ENCODE results near the gene AOX1. TPM values are rescaled to one million over a fixed set of nuclear protein-coding genes. Genes with fewer than 3 reads are reported as not detected.
"Not testable (repeated sequence)": the region's sequence is repeated elsewhere in the genome, so short reads cannot be mapped to it uniquely, and the experiment has no call there.

AOX1 gene
- total RNA-seq, 4 donors from 2014 or later, result 13.8 to 52.6 (median 33.8) TPM

GRCh38 chr2:200624658-200625057 is 38.8 kb downstream of the AOX1 start:
- H3K27ac ChIP-seq, result no peak overlapping the region
- no peaks in the 10 kb centered on the region for H3K36me3 ChIP-seq
- no peaks in the 10 kb centered on the region for H3K27me3 ChIP-seq
- DNase-seq, result no peak
- intact Hi-C loops (cut with DNase I; ENCODE audit: low total_unique reads), result no loop called here
- no peak overlapping the region for H3K4me3 ChIP-seq
- TF ChIP-seq POLR2A (IDR thresholded peaks at IDR 0.05), result no peak
- TF ChIP-seq, protein P1, sequence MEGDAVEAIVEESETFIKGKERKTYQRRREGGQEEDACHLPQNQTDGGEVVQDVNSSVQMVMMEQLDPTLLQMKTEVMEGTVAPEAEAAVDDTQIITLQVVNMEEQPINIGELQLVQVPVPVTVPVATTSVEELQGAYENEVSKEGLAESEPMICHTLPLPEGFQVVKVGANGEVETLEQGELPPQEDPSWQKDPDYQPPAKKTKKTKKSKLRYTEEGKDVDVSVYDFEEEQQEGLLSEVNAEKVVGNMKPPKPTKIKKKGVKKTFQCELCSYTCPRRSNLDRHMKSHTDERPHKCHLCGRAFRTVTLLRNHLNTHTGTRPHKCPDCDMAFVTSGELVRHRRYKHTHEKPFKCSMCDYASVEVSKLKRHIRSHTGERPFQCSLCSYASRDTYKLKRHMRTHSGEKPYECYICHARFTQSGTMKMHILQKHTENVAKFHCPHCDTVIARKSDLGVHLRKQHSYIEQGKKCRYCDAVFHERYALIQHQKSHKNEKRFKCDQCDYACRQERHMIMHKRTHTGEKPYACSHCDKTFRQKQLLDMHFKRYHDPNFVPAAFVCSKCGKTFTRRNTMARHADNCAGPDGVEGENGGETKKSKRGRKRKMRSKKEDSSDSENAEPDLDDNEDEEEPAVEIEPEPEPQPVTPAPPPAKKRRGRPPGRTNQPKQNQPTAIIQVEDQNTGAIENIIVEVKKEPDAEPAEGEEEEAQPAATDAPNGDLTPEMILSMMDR (IDR thresholded peaks at IDR 0.05), result no peak
- no peaks in the 10 kb centered on the region for H3K4me1 ChIP-seq
- no peaks in the 10 kb centered on the region for H3K9me3 ChIP-seq

DNA sequence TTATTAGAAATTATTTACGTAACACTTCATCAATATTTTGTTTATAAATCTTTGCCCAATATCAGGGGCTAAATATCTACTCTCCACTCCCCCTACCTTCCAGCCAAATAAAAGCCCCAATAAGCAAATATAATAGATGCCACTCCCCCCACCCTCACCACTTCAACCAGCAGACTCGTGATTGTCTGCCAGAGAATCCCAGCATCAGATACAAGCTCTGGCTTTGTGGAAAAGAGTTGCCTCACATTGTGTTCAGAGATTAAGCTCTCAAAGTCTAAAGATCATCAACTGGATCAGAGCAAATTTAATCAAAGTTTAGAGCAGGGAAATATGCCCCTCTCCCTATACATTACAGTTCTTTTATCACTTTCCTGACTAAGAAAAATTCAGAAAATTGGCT is 39.5 kb downstream of the AOX1 start:
- intact Hi-C loops (cut with DNase I; ENCODE audit: low total_unique reads), result no loop called here
- Histone ChIP-seq H3K4me3 (no peak overlapping the region), H3K36me3 (no peaks in the 10 kb centered on the region), H3K4me1 (no peaks in the 10 kb centered on the region), H3K27ac (no peak overlapping the region), H3K9me3 (no peaks in the 10 kb centered on the region), H3K27me3 (no peaks in the 10 kb centered on the region)
- TF ChIP-seq, protein P1 (IDR thresholded peaks at IDR 0.05), result no peak
- no peak for TF ChIP-seq POLR2A (IDR thresholded peaks at IDR 0.05)
- no peak for DNase-seq

DNA sequence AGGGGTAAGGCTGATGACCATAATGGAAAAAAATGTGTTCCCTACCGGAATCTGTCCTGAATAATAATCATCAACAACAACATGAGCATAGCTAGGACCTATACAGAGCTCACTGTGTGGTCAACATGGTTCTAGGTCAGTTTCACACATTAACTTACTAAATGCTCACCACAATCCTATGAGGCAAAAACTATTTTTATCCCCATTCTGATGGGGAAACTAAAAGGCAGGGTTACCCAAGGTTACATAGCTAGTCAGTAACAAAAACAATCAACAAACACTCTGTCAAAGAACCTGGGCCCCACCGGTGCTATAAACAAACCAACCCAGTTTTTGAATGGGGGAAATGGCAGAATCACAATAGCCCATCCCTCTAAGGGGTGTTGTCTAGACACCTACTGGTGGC is 40.1 kb downstream of the AOX1 start:
- no peak for DNase-seq
- Histone ChIP-seq H3K9me3 (no peaks in the 10 kb centered on the region), H3K36me3 (no peaks in the 10 kb centered on the region), H3K27ac (no peak overlapping the region), H3K4me1 (no peaks in the 10 kb centered on the region), H3K27me3 (no peaks in the 10 kb centered on the region), H3K4me3 (no peak overlapping the region)
- TF ChIP-seq, protein P1 (IDR thresholded peaks at IDR 0.05), result no peak
- TF ChIP-seq POLR2A (IDR thresholded peaks at IDR 0.05), result no peak
- intact Hi-C loops (cut with DNase I; ENCODE audit: low total_unique reads), result no loop called here

- H3K4me1 ChIP-seq, result no peaks in the 10 kb centered on the region
- no peaks in the 10 kb centered on the region for H3K36me3 ChIP-seq
- H3K27me3 ChIP-seq, result no peaks in the 10 kb centered on the region
- no peak overlapping the region for H3K4me3 ChIP-seq
- H3K9me3 ChIP-seq, result no peaks in the 10 kb centered on the region
- H3K27ac ChIP-seq, result no peak overlapping the region
- no peak for TF ChIP-seq POLR2A (IDR thresholded peaks at IDR 0.05)
- TF ChIP-seq, protein P1 (IDR thresholded peaks at IDR 0.05), result no peak
- DNase-seq, result no peak
- intact Hi-C loops (cut with DNase I; ENCODE audit: low total_unique reads), result no loop called here
Measured at GRCh38 chr2:200627110-200627770, 41.4 kb downstream of the AOX1 start.

DNA sequence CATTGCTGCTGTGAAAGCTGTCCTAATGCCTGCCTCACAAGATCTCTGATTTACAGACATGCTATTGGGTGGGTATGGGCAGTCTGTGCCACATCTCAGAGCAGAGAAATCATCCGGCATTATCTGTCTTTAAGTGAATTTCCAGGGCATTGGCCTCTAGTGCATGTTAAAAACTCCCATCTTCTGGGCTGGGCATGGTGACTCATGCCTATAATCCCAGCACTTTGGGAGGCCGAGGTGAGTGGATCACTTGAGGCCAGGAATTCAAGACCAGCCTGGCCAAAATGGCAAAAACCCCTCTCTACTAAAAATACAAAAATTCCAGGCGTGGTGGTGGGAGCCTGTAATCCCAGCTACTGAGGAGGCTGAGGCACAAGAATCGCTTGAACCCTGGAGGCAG is 42.6 kb downstream of the AOX1 start:
- not testable (repeated sequence) for H3K4me1 ChIP-seq

GRCh38 chr2:200631287-200631686 is 45.5 kb downstream of the AOX1 start:
- Histone ChIP-seq H3K9me3 (peaks cover 0 to 4% of the 10 kb centered on the region in 2 donors), H3K36me3 (no peaks in the 10 kb centered on the region), H3K4me1 (no peaks in the 10 kb centered on the region), H3K4me3 (no peak overlapping the region), H3K27me3 (no peaks in the 10 kb centered on the region), H3K27ac (no peak overlapping the region)
- intact Hi-C loops (cut with DNase I; ENCODE audit: low total_unique reads), result no loop called here
- DNase-seq, result no peak
- TF ChIP-seq, protein P1 (IDR thresholded peaks at IDR 0.05), result no peak

More for the DNA sequence above, 42.6 kb downstream of the AOX1 start:
- H3K4me3 ChIP-seq; DNase-seq; H3K27me3 ChIP-seq; intact Hi-C loops (cut with DNase I; ENCODE audit: low total_unique reads); H3K9me3 ChIP-seq; H3K36me3 ChIP-seq; H3K27ac ChIP-seq: not testable (repeated sequence)

Measured in uterus (tissue), 4 donors.